Right lobe of liver (tissue), 4 donors: ENCODE results near the gene UBL7.

Experiments
- CTCF ChIP-seq, 4 donors: fragments of 200-600 bp in 3 of 4; fragments of 450-650 bp in 1 of 4; IDR thresholded peaks; one replicate each; pipeline versions ENCODE4 v1.5.1 to v1.8.0; 2016 to 2022; ENCODE audit warnings: antibody characterized with exemption in 4 of 4, mild to moderate bottlenecking in 2 of 4
- POLR2A ChIP-seq: fragments of 450-650 bp; IDR thresholded peaks from one replicate; pipeline ENCODE4 v1.6.1; 2017; ENCODE audit warnings: antibody characterized with exemption, mild to moderate bottlenecking
- donor health status: DM: no; HTN: no; CAD: no.
- donor health status: DM: no; HTN: no; CAD: no.
- donor health status: DM: no; HTN: yes; CAD: no.

- TF ChIP-seq CTCF (IDR thresholded peaks at IDR 0.05) (no peak), POLR2A (no peak)
These were observed 43.5 kb upstream of the UBL7 start for GRCh38 chr15:74504418-74504817.
